Gastroesophageal sphincter (tissue), 4 donors: ENCODE data around the gene DCAF11. TPM values are rescaled to one million over a fixed set of nuclear protein-coding genes. Genes with fewer than 3 reads are reported as not detected.

Source experiments
- ATAC-seq: fragments of 150-250 bp; one replicate; pipeline ENCODE4 v1.9.1; 2016; ENCODE audit warnings: mild to moderate bottlenecking, moderate library complexity
- H3K27ac ChIP-seq, 4 donors: fragments of 200-600 bp; sonication (generic) in 3 of 4; 1 replicate in 3 of 4; 2 replicates in 1 of 4; pipeline ENCODE4 v1.5.1; 2016 to 2019
- H3K27me3 ChIP-seq: fragments of 200-600 bp; sonication (generic); one replicate; pipeline ENCODE4 v1.5.1; 2019
- H3K36me3 ChIP-seq, 2 donors: fragments of 200-600 bp; sonication (generic); one replicate each; pipeline ENCODE4 v1.5.1; 2019; ENCODE audit warnings: control low read depth in 1 of 2
- H3K4me1 ChIP-seq, 3 donors: fragments of 200-600 bp; sonication (generic); 1 replicate in 2 of 3; 2 replicates in 1 of 3; pipeline ENCODE4 v1.5.1; 2016 to 2019; ENCODE audit warnings: control low read depth in 2 of 3
- H3K4me3 ChIP-seq, 2 donors: fragments of 200-600 bp; sonication (generic); one replicate each; pipeline ENCODE4 v1.5.1; 2019; ENCODE audit warnings: mild to moderate bottlenecking in 1 of 2, moderate library complexity in 1 of 2
- H3K9me3 ChIP-seq, 3 donors: fragments of 200-600 bp; sonication (generic); one replicate each; pipeline ENCODE4 v1.5.1; 2017 to 2019; ENCODE audit warnings: control low read depth in 2 of 3
- CTCF ChIP-seq, 4 experiments: fragments of 200-600 bp in 2 of 4; fragments of 450-650 bp in 2 of 4; sonication (generic) in 1 of 4; IDR thresholded peaks; one replicate each; pipeline ENCODE4 v1.5.1; 2017 to 2019; ENCODE audit warnings: antibody characterized with exemption in 4 of 4, mild to moderate bottlenecking in 2 of 4, moderate library complexity in 2 of 4
- EP300 ChIP-seq: sonication (generic); formaldehyde crosslinking; IDR thresholded peaks from one replicate; pipeline ENCODE4 v1.6.1; 2017; ENCODE audit warnings: antibody characterized with exemption, mild to moderate bottlenecking
- POLR2A ChIP-seq, 2 donors: fragments of 450-650 bp; IDR thresholded peaks; one replicate each; pipeline ENCODE4 v1.6.1; 2017; ENCODE audit warnings: antibody characterized with exemption in 2 of 2, mild to moderate bottlenecking in 2 of 2, moderate library complexity in 1 of 2
- POLR2AphosphoS5 ChIP-seq: sonication (generic); formaldehyde crosslinking; IDR thresholded peaks from one replicate; pipeline ENCODE4 v1.6.1; 2017; ENCODE audit warnings: antibody characterized with exemption
- WGBS, 2 donors: methylation state at CpG; one replicate each; pipeline ENCODE4 v1.1.5; 2018; ENCODE audit warnings: low coverage in 1 of 2; 5-methylcytosine and 5-hydroxymethylcytosine counted together
- total RNA-seq, 4 donors: library from RNA; depleted of rRNA; stranded (reverse); fragments of >200 nt; gene quantifications; one replicate each; pipeline ENCODE4 v1.1.0, GENCODE V29; 2016

DCAF11 gene
- total RNA-seq, 4 donors from 2014 or later, result 58.0 to 81.6 (median 71.6) TPM

GRCh38 chr14:24110523-24110922 lies 4.1 kb upstream of the DCAF11 start:
- 56 to 75% methylated on average over 1 of the region's 1 CpG for WGBS, 2 donors
- TF ChIP-seq CTCF (IDR thresholded peaks at IDR 0.05) (no peak), EP300 (no peak), POLR2AphosphoS5 (no peak), POLR2A (IDR thresholded peaks at IDR 0.05) (no peak)
- no peaks in the 10 kb centered on the region for H3K36me3 ChIP-seq
- peaks cover 0 to 20% (median 1%) of the 10 kb centered on the region in 3 donors for H3K4me1 ChIP-seq
- no peak for ATAC-seq
- H3K27ac ChIP-seq, result no peak overlapping the region
- no peaks in the 10 kb centered on the region for H3K9me3 ChIP-seq
- H3K27me3 ChIP-seq, result no peaks in the 10 kb centered on the region
- no peak overlapping the region for H3K4me3 ChIP-seq

- peak overlapping the region; percentile 62 to 63 for H3K4me3 ChIP-seq
- no peaks in the 10 kb centered on the region for H3K27me3 ChIP-seq
- H3K4me1 ChIP-seq, result peaks cover 0 to 39% (median 10%) of the 10 kb centered on the region in 3 donors
- WGBS, 2 donors, result 8 to 20% methylated on average over 7 to 15 of the region's 15 CpGs
- no peak for TF ChIP-seq EP300
- no peak for TF ChIP-seq POLR2AphosphoS5
- no peak for TF ChIP-seq CTCF (IDR thresholded peaks at IDR 0.05)
- TF ChIP-seq POLR2A (IDR thresholded peaks at IDR 0.05), result no peak
- no peak for ATAC-seq
- H3K9me3 ChIP-seq, result no peaks in the 10 kb centered on the region
- peaks cover 0 to 16% of the 10 kb centered on the region in 2 donors for H3K36me3 ChIP-seq
- peak overlapping the region; percentile 89 to 100 (median 98) for H3K27ac ChIP-seq
Measured at GRCh38 chr14:24113379-24113800, 1.2 kb upstream of the DCAF11 start.

GRCh38 chr14:24113801-24114531 lies 611 bp upstream of the DCAF11 start:
- H3K4me1 ChIP-seq, result peaks cover 0 to 33% (median 10%) of the 10 kb centered on the region in 3 donors
- no peaks in the 10 kb centered on the region for H3K27me3 ChIP-seq
- TF ChIP-seq POLR2A (IDR thresholded peaks at IDR 0.05) (peak; percentile 36 to 60), POLR2AphosphoS5 (peak; percentile 67), CTCF (IDR thresholded peaks at IDR 0.05) (peak in 1 of 4 experiments; percentile 3), EP300 (no peak)
- ATAC-seq, result peak; percentile 52
- H3K36me3 ChIP-seq, result peaks cover 0 to 22% of the 10 kb centered on the region in 2 donors
- WGBS, 2 donors, result 0% methylated on average over 9 to 18 of the region's 42 CpGs
- H3K4me3 ChIP-seq, result peak overlapping the region; percentile 62 to 63
- H3K27ac ChIP-seq, result peak overlapping the region; percentile 89 to 100 (median 98)
- no peaks in the 10 kb centered on the region for H3K9me3 ChIP-seq

GRCh38 chr14:24115422-24116127 lies 998 bp downstream of the DCAF11 start:
- H3K4me3 ChIP-seq, result peak overlapping the region; percentile 36 to 63
- H3K9me3 ChIP-seq, result no peaks in the 10 kb centered on the region
- H3K27ac ChIP-seq, result peak overlapping the region; percentile 70 to 100 (median 98)
- H3K27me3 ChIP-seq, result no peaks in the 10 kb centered on the region
- no peak for ATAC-seq
- peaks cover 0 to 29% (median 10%) of the 10 kb centered on the region in 3 donors for H3K4me1 ChIP-seq
- 0 to 7% methylated on average over 1 to 3 of the region's 14 CpGs for WGBS, 2 donors
- peaks cover 0 to 38% of the 10 kb centered on the region in 2 donors for H3K36me3 ChIP-seq
- no peak for TF ChIP-seq POLR2AphosphoS5
- TF ChIP-seq CTCF (IDR thresholded peaks at IDR 0.05), result no peak
- no peak for TF ChIP-seq POLR2A (IDR thresholded peaks at IDR 0.05)
